Epithelial cell of proximal tubule (primary cell): ENCODE results near the gene SNRK. TPM values are rescaled to one million over a fixed set of nuclear protein-coding genes. Genes with fewer than 3 reads are reported as not detected.

ENCODE experiments used
- DNase-seq: peaks from one replicate; pipeline ENCODE4 v3.0.0-alpha.2; 2011; ENCODE audit warnings: low read depth
- H3K4me3 ChIP-seq: 2 replicates; pipeline ENCODE4 v1.5.1; 2011; ENCODE audit warnings: low read depth, mild to moderate bottlenecking, low read length
- total RNA-seq: library from RNA; depleted of rRNA; stranded (reverse); fragments of >200 nt; gene quantifications from 2 replicates; pipeline ENCODE4 v1.2.3, GENCODE V29; 2015
- TF ChIP-seq, protein P1 (sequence below): conservative IDR thresholded peaks from 2 replicates; pipeline ENCODE4 v1.5.1; 2012; ENCODE audit warnings: low read depth, mild to moderate bottlenecking, low read length

SNRK gene
- total RNA-seq, 1 donor from 2014 or later = 12.9 TPM

DNA sequence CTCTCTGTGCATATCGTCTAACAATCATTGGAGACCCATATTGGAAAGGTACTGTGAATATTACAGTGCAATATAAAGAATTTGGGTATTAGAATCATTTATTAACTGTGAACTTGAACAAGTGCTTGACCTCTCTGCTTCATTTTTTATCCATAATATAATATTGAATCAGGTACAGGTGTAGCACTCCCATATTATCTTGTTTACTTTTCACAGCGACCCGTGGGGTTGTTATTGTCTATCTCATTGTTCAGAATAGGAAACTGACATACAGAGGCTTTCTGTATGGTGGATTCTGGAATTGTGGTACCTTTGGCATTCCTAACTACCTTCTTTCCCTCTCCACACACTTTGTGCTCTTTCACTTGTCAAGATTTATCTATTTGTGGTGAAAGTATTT lies 17.8 kb downstream of the SNRK start:
- TF ChIP-seq, protein P1, sequence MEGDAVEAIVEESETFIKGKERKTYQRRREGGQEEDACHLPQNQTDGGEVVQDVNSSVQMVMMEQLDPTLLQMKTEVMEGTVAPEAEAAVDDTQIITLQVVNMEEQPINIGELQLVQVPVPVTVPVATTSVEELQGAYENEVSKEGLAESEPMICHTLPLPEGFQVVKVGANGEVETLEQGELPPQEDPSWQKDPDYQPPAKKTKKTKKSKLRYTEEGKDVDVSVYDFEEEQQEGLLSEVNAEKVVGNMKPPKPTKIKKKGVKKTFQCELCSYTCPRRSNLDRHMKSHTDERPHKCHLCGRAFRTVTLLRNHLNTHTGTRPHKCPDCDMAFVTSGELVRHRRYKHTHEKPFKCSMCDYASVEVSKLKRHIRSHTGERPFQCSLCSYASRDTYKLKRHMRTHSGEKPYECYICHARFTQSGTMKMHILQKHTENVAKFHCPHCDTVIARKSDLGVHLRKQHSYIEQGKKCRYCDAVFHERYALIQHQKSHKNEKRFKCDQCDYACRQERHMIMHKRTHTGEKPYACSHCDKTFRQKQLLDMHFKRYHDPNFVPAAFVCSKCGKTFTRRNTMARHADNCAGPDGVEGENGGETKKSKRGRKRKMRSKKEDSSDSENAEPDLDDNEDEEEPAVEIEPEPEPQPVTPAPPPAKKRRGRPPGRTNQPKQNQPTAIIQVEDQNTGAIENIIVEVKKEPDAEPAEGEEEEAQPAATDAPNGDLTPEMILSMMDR = no peak
- H3K4me3 ChIP-seq = no peak overlapping the region
- no peak for DNase-seq

DNA sequence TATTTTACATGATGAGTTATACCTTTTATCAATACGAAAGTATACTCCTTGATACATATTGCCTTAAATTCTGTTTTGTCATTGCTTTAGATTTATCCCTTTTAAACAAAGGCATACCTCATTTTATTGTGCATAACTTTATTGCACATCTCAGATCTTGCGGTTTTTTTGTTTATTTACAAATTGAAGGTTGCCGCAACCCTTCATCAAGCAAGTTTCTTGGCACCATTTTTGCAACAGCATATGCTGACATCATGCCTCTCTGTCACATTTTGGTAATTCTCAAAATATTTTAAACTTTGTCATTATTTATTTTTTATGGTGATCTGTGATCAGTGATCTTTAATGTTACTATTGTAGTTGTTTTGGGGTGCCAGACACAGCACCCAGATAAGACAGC lies 20.9 kb downstream of the SNRK start:
- TF ChIP-seq, protein P1 = no peak
- no peak for DNase-seq
- no peak overlapping the region for H3K4me3 ChIP-seq

DNA sequence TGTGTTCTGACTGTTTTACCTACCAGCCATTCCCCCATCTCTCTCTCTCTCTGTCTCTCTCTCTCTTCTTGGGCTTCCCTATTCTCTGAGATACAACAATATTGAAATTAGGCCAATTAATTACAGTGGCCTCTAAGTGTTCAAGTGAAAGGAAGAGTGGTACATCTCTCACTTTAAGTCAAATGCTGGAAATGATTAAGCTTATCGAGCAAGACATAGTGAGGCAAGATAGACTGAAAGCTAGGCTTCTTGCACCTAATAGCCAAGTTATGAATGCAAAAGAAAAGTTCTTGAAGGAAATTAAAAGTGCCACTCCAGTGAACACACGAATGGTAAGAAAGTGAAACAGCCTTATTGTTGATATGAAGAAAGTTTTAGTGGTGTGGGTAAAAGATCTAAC lies 21.3 kb downstream of the SNRK start:
- TF ChIP-seq, protein P1 = no peak
- H3K4me3 ChIP-seq = no peak overlapping the region

DNA sequence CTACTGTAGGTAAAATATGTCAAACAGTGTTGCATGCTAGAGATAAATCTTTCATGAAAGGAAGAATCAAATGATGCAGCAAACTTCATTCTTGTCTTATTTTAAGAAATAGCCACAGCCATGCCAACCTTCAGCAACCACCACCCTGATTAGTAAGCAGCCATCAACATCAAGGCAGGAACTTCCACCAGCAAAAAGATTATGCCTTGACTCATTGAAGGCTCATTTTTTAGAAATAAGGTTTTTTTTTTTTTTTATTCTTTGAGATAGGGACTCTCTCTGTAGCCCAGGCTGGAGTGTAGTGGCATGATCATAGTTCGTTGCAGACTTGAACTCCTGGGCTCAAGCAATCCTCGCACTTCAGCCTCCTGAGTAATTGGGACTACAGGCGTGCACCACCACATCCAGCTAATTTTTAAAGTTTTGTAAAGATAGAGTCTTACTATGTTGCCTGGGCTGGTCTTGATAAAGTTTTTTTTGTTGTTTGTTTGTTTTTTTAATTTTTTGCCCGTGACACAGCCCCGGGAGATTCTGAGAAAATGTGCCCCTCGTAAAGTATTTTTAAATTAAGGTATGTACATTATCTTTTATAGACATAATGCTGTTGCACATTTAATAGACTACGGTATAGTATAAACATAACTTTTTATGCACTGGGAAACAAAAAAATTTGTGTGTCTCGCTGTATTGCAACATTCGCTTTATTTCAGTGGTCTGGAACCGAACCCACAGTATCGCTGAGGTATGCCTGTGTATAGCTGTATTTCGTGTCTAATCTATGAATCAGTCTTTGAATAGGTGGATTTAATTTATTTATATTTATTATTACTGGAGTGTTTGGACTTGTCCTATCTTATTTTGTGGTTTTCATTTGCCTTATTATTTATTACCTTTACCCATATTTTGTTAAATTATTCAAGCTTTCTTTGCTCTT lies 23.3 kb downstream of the SNRK start:
- DNase-seq = no peak
- TF ChIP-seq, protein P1 = no peak
- H3K4me3 ChIP-seq = no peak overlapping the region

More for the DNA sequence above, 21.3 kb downstream of the SNRK start:
- no peak for DNase-seq

DNA sequence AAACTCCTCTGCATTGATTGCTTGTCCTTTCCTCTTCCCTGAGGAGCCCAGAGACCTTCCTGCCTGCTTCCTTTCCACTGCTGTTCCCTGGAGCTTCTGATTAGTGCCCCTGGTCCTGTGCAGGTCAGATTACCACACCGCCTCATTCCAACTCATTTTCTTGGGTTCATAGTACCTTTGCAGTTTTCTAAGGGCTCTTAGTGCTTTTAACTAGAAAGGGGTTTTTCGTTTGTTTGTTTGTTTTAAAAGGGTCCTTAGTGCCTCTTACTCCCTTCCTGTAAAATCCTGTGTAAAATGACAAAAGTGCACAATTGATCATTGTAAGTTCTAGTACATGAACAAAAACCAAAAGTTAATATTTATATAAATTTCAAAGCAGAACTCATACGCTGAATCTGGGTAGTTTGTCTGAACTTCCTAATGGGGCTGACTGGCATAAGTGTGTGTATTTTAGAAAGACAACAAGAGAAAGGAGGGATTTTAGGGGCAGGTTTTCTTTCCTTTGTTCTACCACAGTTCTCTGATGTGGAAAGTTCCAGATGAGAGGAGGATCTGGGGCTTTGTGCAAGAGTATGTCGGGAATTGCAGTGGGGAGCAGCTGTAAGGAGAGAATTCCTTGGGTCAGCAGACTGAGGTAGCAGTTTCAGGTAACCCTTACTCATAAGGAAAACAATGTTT lies 30.6 kb downstream of the SNRK start:
- peak; percentile 59 for DNase-seq
- TF ChIP-seq, protein P1 = no peak
- H3K4me3 ChIP-seq = no peak overlapping the region

GRCh38 chr3:43317461-43318316 lies 31.3 kb downstream of the SNRK start:
- TF ChIP-seq, protein P1 = no peak
- H3K4me3 ChIP-seq = no peak overlapping the region
- DNase-seq = no peak
